Astrocyte (in vitro differentiated cells and primary cell): ENCODE measurements around the gene TNP1.

Source experiments
- EZH2 ChIP-seq: IDR thresholded peaks from 2 replicates; pipeline ENCODE4 v1.6.1; 2012; ENCODE audit warnings: mild to moderate bottlenecking, low read length, inconsistent platforms; ENCODE audit not compliant: insufficient read depth
- TF ChIP-seq, protein P1 (sequence below): IDR thresholded peaks from 2 replicates; pipeline ENCODE4 v1.5.1; 2011; ENCODE audit warnings: low read depth, mild to moderate bottlenecking, inconsistent platforms, low read length, moderate library complexity; ENCODE audit not compliant: insufficient read depth

DNA sequence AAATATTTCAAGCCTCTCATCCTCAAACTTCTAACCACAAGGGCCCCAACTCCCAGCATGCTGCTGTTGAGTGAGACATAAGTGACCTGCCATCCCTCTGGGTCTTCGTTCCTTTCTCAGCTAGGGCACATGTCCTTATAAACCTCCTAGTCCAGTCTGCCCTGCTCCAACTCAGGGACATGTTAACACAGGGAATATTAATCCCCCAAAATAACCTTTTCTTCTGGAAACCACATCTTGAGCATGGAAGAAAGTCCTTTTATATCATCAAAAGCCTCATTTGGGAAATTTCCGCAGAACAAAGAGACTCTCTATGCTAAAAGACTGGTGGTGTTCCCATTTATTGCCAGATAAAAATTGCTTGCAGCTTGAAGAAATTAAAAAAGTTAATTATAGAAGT is 14.4 kb downstream of the TNP1 start:
- TF ChIP-seq, protein P1, sequence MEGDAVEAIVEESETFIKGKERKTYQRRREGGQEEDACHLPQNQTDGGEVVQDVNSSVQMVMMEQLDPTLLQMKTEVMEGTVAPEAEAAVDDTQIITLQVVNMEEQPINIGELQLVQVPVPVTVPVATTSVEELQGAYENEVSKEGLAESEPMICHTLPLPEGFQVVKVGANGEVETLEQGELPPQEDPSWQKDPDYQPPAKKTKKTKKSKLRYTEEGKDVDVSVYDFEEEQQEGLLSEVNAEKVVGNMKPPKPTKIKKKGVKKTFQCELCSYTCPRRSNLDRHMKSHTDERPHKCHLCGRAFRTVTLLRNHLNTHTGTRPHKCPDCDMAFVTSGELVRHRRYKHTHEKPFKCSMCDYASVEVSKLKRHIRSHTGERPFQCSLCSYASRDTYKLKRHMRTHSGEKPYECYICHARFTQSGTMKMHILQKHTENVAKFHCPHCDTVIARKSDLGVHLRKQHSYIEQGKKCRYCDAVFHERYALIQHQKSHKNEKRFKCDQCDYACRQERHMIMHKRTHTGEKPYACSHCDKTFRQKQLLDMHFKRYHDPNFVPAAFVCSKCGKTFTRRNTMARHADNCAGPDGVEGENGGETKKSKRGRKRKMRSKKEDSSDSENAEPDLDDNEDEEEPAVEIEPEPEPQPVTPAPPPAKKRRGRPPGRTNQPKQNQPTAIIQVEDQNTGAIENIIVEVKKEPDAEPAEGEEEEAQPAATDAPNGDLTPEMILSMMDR: no peak
- no peak for TF ChIP-seq EZH2
